Esophagus mucosa (tissue), 1 donor: ENCODE data around the gene TMSB15C. TPM values are rescaled to one million over a fixed set of nuclear protein-coding genes. Genes with fewer than 3 reads are reported as not detected.

Source experiments
- ATAC-seq: fragments of 200-7000 bp; cut with Tn5 transposase; one replicate; pipeline ENCODE4 v1.9.1; 2020
- total RNA-seq: library from RNA; stranded (reverse); gene quantifications from one replicate; pipeline ENCODE4 v1.2.4, GENCODE V29; 2023
- donor health status: DM: yes; HTN: yes; CAD: no.

The TMSB15C gene
- total RNA-seq, 1 donor from 2014 or later, result 0.12 TPM

DNA sequence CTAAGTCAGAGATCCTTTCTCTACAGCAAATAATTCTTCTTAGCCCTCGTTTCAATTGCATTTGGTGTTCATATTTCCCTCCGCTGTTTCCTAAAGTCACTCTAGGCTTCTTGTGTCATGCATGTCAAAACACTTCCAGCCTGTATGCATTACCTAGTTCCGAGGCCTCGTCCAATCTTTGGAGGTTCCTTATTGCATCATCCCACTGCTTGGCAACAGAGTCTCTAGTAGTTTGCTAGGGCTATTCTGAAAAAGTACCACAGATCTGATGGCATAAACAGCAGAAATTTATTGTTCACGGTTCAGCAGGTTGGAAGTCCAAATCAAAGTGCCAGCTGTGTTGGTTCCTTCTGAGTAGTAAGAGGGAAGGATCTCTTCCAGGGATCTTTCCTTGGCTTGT is 30.4 kb downstream of the TMSB15C start:
- ATAC-seq, result no peak

DNA sequence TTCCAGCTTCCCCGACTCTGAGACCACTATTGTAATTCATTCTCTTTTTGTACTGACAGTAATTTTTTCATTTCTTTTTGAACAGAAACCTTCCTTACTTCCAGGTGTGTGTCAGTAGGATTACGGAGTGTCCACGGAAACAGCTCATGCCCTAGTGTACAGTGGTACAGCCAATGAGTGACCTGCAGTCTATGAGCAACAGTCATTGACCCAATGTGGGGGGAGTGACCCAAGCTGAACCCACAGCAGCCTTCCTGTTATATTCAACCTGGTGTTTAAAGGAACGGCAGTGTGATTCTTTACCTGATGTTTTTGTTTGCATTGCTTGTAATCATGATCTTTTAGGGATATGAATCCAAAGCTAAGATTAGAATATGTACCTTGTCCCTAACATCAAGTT is 35.0 kb downstream of the TMSB15C start:
- no peak for ATAC-seq

- no peak for ATAC-seq
These were observed 36.1 kb downstream of the TMSB15C start, which contains the start of gene H2BW2 for GRCh38 chrX:104039689-104040505. Gene H2BW2, plus strand, starts transcription at chrX:104039956. Its CDS starts 39 bp downstream, at chrX:104039995.

Other genes starting within 250 kb of the TMSB15C start
- gene RAB9B, start 244.0 kb downstream of the TMSB15C start, total RNA-seq, result 0.16 TPM
- gene TMSB15B, start 113.6 kb downstream of the TMSB15C start, total RNA-seq, result 1.1 TPM
- gene H2BW1, start 62.5 kb downstream of the TMSB15C start, total RNA-seq, result not detected
- gene H2BW2, start 36.3 kb downstream of the TMSB15C start, total RNA-seq, result not detected
- gene ZCCHC18, start 36.3 kb upstream of the TMSB15C start, total RNA-seq, result not detected
- gene SLC25A53, start 80.8 kb upstream of the TMSB15C start, total RNA-seq, result 2.1 TPM
- gene FAM199X, start 90.2 kb upstream of the TMSB15C start, total RNA-seq, result 8.9 TPM
- not detected for gene ESX1, start 178.7 kb upstream of the TMSB15C start, total RNA-seq